HL-60 (cell line): ENCODE data around the gene HOTAIR.

Experiments used
- DNase-seq, 2 experiments: peaks; one replicate each; pipeline ENCODE4 v3.0.0-alpha.2; 2010 to 2020; ENCODE audit warnings: low read depth in 1 of 2, low spot score in 1 of 2
- H3K27ac ChIP-seq: fragments of 250-450 bp; sonication (Bioruptor Pico); replicated peaks from 2 replicates; pipeline ENCODE4 v1.5.1; 2020; ENCODE audit warnings: mild to moderate bottlenecking, moderate library complexity
- H3K27me3 ChIP-seq: fragments of 250-450 bp; sonication (Bioruptor Pico); 2 replicates; pipeline ENCODE4 v1.5.1; 2021; ENCODE audit warnings: mild to moderate bottlenecking, moderate library complexity; ENCODE audit not compliant: insufficient read depth, poor library complexity, severe bottlenecking
- H3K4me3 ChIP-seq: replicated peaks from 2 replicates; pipeline ENCODE4 v1.5.1; 2011; ENCODE audit warnings: mild to moderate bottlenecking, control low read depth, low read length; ENCODE audit not compliant: insufficient read depth
- GABPA ChIP-seq: IDR thresholded peaks from 2 replicates; pipeline ENCODE4 v1.6.1; 2012; ENCODE audit warnings: low read depth
- POLR2AphosphoS5 ChIP-seq: IDR thresholded peaks from 2 replicates; pipeline ENCODE4 v1.6.1; 2012; ENCODE audit warnings: low read depth
- SPI1 ChIP-seq: IDR thresholded peaks from 2 replicates; pipeline ENCODE4 v1.6.1; 2012; ENCODE audit warnings: low read depth, mild to moderate bottlenecking, borderline replicate concordance
- TF ChIP-seq, protein P1 (sequence below): IDR thresholded peaks from 2 replicates; pipeline ENCODE4 v1.6.1; 2012; ENCODE audit warnings: low read depth; ENCODE audit not compliant: insufficient replicate concordance
- TF ChIP-seq, protein P2 (sequence below): IDR thresholded peaks from one replicate; pipeline ENCODE4 v1.5.1; 2011; ENCODE audit warnings: low read length, control low read depth, inconsistent platforms; ENCODE audit not compliant: insufficient read depth

Gene HOTAIR

DNA sequence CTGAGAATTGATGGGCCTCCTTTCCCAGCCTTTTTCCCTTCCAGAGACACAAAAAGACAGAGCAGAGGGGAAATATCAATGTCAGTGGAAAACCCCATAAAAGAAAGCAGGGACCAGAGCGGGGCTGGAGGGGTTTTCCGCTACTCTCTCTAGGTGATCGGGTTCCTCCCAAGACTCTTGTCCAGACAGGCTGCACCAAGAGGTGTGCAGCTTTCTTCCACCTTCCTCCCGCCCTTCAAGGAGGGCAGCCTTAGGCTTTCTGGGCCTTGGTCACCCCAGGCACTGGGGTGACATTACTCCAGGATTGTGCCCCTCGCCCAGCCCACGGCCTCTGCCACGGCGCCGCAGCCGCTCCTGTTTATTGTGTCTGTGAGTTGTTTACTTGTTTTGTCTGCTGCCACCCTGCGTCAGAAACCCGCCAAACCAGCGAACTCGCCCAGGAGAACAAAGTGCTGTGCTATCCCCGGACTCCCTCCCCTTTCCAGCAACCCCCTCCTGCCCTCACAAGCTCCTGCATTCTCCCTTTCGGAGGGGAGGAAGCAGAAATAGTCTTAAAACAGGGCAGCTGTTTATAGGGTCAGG lies 46.8 kb upstream of the HOTAIR start:
- TF ChIP-seq GABPA (no peak), SPI1 (no peak)
- TF ChIP-seq, protein P1, sequence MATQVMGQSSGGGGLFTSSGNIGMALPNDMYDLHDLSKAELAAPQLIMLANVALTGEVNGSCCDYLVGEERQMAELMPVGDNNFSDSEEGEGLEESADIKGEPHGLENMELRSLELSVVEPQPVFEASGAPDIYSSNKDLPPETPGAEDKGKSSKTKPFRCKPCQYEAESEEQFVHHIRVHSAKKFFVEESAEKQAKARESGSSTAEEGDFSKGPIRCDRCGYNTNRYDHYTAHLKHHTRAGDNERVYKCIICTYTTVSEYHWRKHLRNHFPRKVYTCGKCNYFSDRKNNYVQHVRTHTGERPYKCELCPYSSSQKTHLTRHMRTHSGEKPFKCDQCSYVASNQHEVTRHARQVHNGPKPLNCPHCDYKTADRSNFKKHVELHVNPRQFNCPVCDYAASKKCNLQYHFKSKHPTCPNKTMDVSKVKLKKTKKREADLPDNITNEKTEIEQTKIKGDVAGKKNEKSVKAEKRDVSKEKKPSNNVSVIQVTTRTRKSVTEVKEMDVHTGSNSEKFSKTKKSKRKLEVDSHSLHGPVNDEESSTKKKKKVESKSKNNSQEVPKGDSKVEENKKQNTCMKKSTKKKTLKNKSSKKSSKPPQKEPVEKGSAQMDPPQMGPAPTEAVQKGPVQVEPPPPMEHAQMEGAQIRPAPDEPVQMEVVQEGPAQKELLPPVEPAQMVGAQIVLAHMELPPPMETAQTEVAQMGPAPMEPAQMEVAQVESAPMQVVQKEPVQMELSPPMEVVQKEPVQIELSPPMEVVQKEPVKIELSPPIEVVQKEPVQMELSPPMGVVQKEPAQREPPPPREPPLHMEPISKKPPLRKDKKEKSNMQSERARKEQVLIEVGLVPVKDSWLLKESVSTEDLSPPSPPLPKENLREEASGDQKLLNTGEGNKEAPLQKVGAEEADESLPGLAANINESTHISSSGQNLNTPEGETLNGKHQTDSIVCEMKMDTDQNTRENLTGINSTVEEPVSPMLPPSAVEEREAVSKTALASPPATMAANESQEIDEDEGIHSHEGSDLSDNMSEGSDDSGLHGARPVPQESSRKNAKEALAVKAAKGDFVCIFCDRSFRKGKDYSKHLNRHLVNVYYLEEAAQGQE, result no peak
- no peak overlapping the region for H3K4me3 ChIP-seq

DNA sequence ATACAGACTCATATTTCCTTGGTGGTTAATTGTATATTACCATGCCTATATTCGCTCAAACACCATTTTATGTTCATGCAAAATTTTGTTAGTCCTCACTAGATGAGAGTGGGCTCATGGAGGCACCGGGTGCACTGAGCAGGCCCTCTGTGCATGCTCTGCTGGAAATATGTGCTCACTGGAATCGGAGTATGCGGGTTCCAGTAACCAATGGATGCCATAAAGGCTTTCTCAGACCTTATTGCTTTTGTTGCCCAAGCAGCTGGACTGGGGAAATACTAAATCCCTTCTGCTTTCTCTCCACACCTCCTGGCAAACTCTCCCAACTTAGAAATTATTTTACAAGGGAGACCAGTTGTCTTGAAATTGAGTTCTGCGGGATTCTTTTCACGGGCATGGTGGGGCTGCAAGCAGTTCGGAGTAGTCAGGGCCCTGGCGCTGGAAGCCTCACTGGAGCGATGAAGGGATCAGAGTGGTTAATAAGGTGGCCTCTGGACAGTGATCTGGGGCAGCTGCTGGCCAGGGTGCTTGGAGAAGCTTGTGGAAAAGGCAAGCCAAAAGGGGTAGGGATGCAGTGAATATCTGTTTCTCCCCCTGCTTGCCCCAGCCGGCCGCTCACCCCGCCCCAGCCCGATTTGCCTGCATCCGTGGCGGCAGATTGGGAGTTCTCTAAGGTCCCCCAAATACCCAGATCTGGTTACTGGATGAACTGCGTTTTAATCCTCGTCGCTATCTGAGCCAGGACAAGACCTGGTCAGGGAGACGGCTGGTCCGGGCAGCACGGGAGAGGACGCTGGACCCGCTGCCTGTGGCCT lies 46.0 kb upstream of the HOTAIR start:
- Histone ChIP-seq H3K27me3 (peaks cover 18% of the 10 kb centered on the region), H3K4me3 (no peak overlapping the region), H3K27ac (no peak overlapping the region)
- no peak for TF ChIP-seq SPI1
- TF ChIP-seq, protein P2, sequence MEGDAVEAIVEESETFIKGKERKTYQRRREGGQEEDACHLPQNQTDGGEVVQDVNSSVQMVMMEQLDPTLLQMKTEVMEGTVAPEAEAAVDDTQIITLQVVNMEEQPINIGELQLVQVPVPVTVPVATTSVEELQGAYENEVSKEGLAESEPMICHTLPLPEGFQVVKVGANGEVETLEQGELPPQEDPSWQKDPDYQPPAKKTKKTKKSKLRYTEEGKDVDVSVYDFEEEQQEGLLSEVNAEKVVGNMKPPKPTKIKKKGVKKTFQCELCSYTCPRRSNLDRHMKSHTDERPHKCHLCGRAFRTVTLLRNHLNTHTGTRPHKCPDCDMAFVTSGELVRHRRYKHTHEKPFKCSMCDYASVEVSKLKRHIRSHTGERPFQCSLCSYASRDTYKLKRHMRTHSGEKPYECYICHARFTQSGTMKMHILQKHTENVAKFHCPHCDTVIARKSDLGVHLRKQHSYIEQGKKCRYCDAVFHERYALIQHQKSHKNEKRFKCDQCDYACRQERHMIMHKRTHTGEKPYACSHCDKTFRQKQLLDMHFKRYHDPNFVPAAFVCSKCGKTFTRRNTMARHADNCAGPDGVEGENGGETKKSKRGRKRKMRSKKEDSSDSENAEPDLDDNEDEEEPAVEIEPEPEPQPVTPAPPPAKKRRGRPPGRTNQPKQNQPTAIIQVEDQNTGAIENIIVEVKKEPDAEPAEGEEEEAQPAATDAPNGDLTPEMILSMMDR, result no peak
- TF ChIP-seq, protein P1, result no peak
- TF ChIP-seq GABPA, result no peak
- TF ChIP-seq POLR2AphosphoS5, result no peak
- no peak for DNase-seq

More for the DNA sequence above, 46.8 kb upstream of the HOTAIR start:
- Histone ChIP-seq H3K27me3 (peaks cover 13% of the 10 kb centered on the region), H3K27ac (no peak overlapping the region)
- DNase-seq, result no peak

DNA sequence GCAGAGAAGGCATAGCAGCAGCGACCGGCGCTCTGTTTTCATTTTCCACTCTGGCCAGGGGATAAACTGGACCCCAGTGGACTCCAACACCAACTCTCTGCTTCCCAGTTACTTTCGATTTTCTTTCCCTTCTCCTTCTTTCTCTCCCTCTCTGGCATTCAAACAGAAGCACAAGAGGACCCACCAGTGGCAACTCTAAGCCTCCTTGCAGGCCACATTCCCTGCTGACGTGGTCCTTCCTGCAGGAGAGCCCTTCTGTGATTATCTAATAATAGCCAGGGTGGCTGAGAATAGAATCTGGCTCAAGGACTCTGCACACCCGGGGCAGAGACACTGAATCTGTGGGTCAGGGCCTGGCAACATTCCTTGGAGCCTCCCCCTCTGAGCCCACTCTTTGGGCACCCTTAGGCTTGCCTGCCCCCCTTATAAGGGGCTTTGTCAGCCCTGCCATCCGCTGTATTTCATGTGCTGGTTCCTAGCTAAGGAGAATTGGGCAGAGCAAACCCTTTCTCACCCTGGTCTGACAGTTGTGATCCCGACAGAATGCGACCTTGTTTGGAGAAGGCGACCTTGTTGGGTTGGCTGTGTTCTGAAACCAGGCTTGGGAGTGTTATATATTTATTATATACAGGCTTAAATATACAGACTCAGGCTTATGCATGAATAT lies 45.3 kb upstream of the HOTAIR start:
- Histone ChIP-seq H3K27ac (no peak overlapping the region), H3K4me3 (no peak overlapping the region), H3K27me3 (peaks cover 25% of the 10 kb centered on the region)
- no peak for DNase-seq
- TF ChIP-seq, protein P1, result no peak
- TF ChIP-seq SPI1 (no peak), GABPA (no peak), POLR2AphosphoS5 (no peak)
- TF ChIP-seq, protein P2, result no peak
